ENCODE measurements around the gene MAP3K2.
A peak's percentile ranks its signal among the peaks of the same experiment; 100 is the strongest.

MAP3K2 gene

DNA sequence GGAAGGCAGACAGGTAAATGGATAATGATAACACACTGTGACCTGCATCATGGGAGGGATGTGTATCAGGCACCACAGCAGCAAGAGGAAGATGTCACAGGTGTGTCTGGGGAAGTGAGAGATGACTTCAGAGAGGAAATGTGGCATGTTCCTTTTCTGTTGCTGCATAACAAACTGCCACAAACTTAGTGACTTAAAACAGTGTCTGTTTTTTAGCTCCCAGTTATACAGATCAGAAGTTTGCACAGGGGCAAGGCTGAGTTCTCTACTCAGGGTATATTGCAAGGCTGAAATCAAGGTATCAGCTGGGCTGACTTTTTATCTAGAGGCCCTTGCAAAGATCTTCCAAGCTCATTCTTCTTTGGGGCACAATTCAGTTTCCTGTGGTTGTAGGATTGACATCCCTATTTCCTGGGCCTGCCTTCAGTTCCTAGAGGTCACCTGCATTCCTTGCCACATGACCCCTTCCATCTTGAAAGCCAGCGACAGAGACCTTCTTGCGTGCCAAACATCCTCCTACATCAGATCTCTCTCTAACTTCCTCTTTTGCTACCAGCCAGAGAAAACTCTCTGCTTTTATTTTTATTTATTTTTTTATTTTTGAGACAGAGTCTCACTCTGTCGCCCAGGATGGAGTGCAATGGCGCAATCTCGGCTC, 2.1 kb upstream of the MAP3K2 start:
- FAIRE-seq (no peak), DNase-seq (ENCODE audit: insufficient read length, low spot score) (no peak)
- no peak for TF ChIP-seq POLR2A (IDR thresholded peaks at IDR 0.05; ENCODE audit: low read depth, low read length)

DNA sequence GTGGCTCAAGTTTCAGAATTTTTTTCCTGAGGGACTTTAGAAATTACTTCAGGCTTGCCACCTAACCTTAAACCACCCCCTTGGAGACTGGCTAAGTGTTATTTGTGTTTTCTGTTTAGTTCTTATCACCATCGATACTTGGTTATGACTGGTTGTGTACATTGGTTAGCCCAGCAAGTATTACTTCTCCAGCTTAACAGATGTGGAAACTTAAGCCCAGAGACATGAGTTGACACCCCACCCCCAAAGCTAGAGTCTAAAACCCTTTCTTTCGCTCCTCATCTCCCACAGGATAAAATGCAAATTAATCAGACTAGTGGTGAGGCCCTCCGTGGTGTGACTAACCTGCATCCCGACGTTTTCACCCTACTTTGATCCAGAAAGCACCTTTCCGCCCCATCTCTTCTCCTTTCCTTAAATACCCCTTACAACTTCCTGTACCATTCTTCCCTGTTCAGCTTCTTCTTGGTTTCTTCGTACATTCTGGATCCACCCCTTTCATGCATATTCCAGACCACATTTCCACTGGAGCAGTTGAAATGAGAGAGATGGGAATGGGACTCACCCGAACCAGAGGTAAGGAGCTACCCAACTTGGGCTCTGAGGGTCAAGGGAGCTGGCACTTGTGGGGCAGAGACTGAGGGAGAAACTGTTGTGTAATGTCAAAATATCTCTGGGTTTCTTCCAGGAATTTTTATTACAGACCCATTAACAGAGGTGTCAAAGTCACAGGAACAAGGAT, 819 bp upstream of the MAP3K2 start:
- FAIRE-seq (no peak), DNase-seq (ENCODE audit: insufficient read length, low spot score) (no peak)
- no peak for TF ChIP-seq POLR2A (IDR thresholded peaks at IDR 0.05; ENCODE audit: low read depth, low read length)

DNA sequence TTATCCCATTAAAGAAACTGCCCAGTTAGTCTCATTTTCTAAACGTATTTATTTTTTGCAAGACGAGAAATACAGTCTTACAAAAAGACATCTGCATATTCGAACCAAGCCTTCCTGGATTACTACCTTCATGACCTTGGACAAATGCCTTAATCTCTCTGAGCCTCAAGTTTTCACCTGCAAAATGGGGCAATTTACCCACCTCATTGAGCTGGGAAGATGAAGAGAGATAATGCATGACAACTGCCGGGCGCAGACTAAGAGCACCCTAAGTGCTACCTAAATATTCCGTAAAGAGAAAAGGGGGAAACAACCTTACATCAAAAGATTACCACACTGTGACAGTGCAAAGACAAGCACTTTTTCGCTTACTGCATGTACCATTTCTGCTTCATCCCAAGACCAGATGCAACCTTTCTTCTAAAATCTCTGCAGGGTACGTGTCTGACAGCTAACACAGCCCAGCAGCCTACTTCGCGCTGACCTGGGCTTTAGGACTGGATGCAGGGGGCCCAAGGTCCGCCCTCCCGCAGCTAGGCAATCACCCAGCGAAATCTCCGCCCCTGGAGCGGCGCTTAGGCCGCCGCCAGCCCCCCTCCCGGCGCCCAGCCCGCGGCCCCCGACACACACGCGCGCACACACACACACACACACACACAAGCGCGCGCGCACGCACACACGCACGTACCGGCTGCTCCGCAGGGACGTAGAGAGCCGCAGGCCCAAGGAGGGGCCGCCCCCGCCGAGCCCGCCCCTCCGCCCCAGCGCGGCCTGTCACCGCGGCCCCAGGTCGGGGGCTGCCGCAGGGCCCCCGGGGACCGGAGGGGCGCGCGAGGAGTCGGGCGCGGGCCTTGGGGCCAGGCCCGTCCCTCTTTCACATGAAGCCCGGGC, 766 bp downstream of the MAP3K2 start:
- FAIRE-seq (no peak), DNase-seq (ENCODE audit: insufficient read length, low spot score) (peak; percentile 69)
- peak; percentile 38; the same call in 1 of the 2 replicates for TF ChIP-seq POLR2A (IDR thresholded peaks at IDR 0.05; ENCODE audit: low read depth, low read length)

- no peak for TF ChIP-seq POLR2A (IDR thresholded peaks at IDR 0.05; ENCODE audit: low read depth, low read length)
- FAIRE-seq (no peak), DNase-seq (ENCODE audit: insufficient read length, low spot score) (no peak)
Measured at GRCh38 chr2:127386246-127386645, 1.5 kb downstream of the MAP3K2 start.

DNA sequence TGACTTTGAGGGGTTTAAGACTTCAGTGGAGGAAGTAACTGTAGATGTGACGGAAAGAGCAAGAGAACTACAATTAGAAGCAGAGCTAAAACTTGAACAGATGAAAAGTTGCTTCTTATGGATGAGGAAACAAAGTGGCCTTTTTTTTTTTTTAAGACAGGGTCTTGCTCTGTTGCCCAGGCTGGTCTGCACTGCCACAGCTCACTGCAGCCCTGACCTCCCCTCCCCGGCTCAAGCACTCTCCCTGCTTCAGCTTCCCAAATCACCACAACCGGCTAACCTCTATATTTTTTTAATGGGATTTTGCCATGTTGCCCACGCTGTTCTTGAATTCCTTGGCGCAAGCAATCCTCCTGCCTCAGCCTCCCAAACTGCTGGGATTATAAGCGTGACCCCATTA, 3.2 kb downstream of the MAP3K2 start:
- DNase-seq (ENCODE audit: insufficient read length, low spot score) (no peak), FAIRE-seq (no peak)
- no peak for TF ChIP-seq POLR2A (IDR thresholded peaks at IDR 0.05; ENCODE audit: low read depth, low read length)

DNA sequence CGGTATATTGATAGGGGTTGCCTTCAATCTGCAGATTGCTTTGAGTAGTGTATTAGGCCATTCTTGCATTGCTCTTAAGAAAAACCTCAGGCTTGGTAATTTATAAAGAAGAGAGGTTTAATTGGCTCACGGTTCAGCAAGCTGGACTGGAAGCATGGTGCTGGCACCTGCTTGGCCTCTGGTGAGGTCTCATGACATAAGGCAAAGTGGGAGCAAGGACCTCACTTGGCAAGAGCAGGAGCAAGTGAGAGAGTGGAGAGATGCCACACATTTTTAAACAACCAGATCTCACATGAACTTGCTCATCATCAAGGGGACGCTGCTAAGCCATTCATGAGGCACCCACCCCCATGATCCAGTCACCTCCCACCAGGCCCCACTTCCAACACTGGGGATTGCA, 4.9 kb downstream of the MAP3K2 start:
- TF ChIP-seq POLR2A (IDR thresholded peaks at IDR 0.05; ENCODE audit: low read depth, low read length) = no peak
- DNase-seq (ENCODE audit: insufficient read length, low spot score) = no peak
- peak; percentile 6 for FAIRE-seq

- TF ChIP-seq POLR2A (IDR thresholded peaks at IDR 0.05; ENCODE audit: low read depth, low read length) = no peak
- FAIRE-seq (no peak), DNase-seq (ENCODE audit: insufficient read length, low spot score) (no peak)
Measured at GRCh38 chr2:127381762-127382161, 6.0 kb downstream of the MAP3K2 start.

DNA sequence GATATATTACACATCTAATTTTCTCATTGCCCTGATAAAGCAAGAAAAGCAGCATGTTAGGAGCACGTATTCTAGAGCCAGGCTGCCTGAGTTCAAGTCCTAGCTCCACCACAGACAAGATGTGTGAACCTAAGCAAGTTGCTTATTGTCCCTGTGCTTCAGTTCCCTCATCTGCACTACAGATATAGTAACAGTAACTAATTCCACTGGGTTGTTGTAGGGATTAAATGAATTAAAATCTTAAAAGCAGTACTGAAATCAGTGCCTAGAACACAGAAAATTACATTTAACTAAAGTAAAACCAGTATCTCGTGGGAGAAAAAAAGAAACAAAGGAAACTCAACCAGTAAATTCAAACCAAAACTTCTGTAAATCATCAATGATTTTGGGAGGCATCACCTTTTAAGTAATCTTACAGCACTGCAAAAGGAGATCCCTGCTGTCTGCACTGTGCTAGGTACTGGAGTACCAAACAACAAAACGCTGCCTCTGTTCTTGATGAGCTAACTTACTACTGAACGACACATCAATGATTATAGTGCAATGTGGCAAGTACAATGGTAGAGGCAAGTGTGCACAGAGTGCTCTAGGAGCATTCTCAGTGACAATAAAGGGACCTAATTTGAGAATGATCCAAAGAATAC, 7.9 kb downstream of the MAP3K2 start:
- peak; percentile 36 for FAIRE-seq
- TF ChIP-seq POLR2A (IDR thresholded peaks at IDR 0.05; ENCODE audit: low read depth, low read length) = no peak
- DNase-seq (ENCODE audit: insufficient read length, low spot score) = no peak

DNA sequence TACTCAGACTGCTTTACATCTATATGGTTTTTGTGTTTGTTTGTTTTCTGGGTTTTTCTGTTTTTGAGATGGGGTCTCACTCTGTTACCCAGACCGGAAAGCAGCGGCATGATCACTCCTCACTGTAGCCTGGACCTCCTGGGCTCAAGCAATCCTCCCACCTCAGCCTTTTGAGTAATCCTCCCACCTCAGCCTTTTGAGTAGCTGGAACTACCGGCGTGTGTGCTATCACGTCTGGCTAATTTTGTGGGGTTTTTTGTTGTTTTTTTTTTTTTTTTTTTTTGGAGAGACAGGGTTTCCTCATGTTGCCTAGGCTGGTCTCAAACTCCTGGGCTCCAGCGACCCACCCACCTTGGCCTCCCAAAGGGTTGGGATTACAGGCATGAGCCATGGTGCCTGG, 9.1 kb downstream of the MAP3K2 start:
- no peak for FAIRE-seq
- TF ChIP-seq POLR2A (IDR thresholded peaks at IDR 0.05; ENCODE audit: low read depth, low read length) = no peak

DNA sequence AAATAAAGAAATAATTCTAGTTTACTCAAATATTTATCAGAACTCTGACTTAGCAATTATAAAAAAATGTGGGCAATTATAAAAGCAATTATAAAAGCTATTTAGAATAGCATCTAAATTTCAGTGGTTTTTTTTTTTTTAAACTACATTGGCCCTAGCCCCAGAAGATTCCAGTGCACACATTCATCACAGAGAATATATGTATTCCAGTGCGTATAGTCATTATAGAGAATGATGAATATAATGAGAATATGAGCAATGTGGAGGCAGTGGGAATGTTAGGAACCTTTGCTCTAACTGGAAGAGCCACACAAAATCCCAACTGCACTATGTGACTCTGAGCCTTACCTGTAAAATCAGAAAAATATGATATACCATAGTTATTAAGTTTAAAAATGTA, 10.5 kb downstream of the MAP3K2 start:
- DNase-seq (ENCODE audit: insufficient read length, low spot score) (no peak), FAIRE-seq (no peak)
- TF ChIP-seq POLR2A (IDR thresholded peaks at IDR 0.05; ENCODE audit: low read depth, low read length) = no peak

More for the DNA sequence above, 9.1 kb downstream of the MAP3K2 start:
- DNase-seq (ENCODE audit: insufficient read length, low spot score) = no peak

- DNase-seq (ENCODE audit: insufficient read length, low spot score) = no peak
- no peak for FAIRE-seq
- no peak for TF ChIP-seq POLR2A (IDR thresholded peaks at IDR 0.05; ENCODE audit: low read depth, low read length)
Measured at GRCh38 chr2:127376257-127376656, 11.5 kb downstream of the MAP3K2 start.

GRCh38 chr2:127373362-127374083, 14.3 kb downstream of the MAP3K2 start:
- DNase-seq (ENCODE audit: insufficient read length, low spot score) (no peak), FAIRE-seq (no peak)
- TF ChIP-seq POLR2A (IDR thresholded peaks at IDR 0.05; ENCODE audit: low read depth, low read length) = no peak

GRCh38 chr2:127371037-127371436, 16.7 kb downstream of the MAP3K2 start:
- no peak for DNase-seq (ENCODE audit: insufficient read length, low spot score)
- no peak for FAIRE-seq
- no peak for TF ChIP-seq POLR2A (IDR thresholded peaks at IDR 0.05; ENCODE audit: low read depth, low read length)

Measured in H54 (cell line).